IPS-18a (cell line): ENCODE results near the gene TRIM17.

Source experiments
- H3K27ac ChIP-seq: one replicate; pipeline ENCODE4 v1.5.1; 2013; ENCODE audit warnings: low read length
- H3K27me3 ChIP-seq: one replicate; pipeline ENCODE4 v1.6.1; 2013; ENCODE audit warnings: mild to moderate bottlenecking, low read length; ENCODE audit not compliant: control insufficient read depth, insufficient read depth
- H3K36me3 ChIP-seq: one replicate; pipeline ENCODE4 v1.6.1; 2013; ENCODE audit warnings: low read depth, low read length; ENCODE audit not compliant: control insufficient read depth
- H3K4me1 ChIP-seq: one replicate; pipeline ENCODE4 v1.6.1; 2013; ENCODE audit warnings: low read depth, low read length; ENCODE audit not compliant: control insufficient read depth
- H3K4me3 ChIP-seq: one replicate; pipeline ENCODE4 v1.5.1; 2013; ENCODE audit warnings: low read length
- H3K9ac ChIP-seq: one replicate; pipeline ENCODE4 v1.6.1; 2013; ENCODE audit warnings: mild to moderate bottlenecking, low read length, moderate library complexity
- H3K9me3 ChIP-seq: one replicate; pipeline ENCODE4 v1.6.1; 2013; ENCODE audit warnings: low read depth, low read length; ENCODE audit not compliant: control insufficient read depth

The TRIM17 gene

GRCh38 chr1:228405200-228405978, 11.3 kb downstream of the TRIM17 start:
- Histone ChIP-seq H3K4me1 (peaks cover 14% of the 10 kb centered on the region), H3K27ac (no peak overlapping the region), H3K4me3 (peak overlapping the region; percentile 81), H3K9me3 (no peaks in the 10 kb centered on the region), H3K27me3 (no peaks in the 10 kb centered on the region), H3K36me3 (peaks cover 8% of the 10 kb centered on the region), H3K9ac (peak overlapping the region; percentile 70)

GRCh38 chr1:228404107-228404720, 12.4 kb downstream of the TRIM17 start:
- Histone ChIP-seq H3K4me3 (peak overlapping the region; percentile 81), H3K36me3 (peaks cover 15% of the 10 kb centered on the region), H3K4me1 (peaks cover 14% of the 10 kb centered on the region)

GRCh38 chr1:228403231-228403631, 13.4 kb downstream of the TRIM17 start:
- no peaks in the 10 kb centered on the region for H3K27me3 ChIP-seq
- H3K9me3 ChIP-seq, result no peaks in the 10 kb centered on the region
- no peak overlapping the region for H3K27ac ChIP-seq
- H3K9ac ChIP-seq, result no peak overlapping the region
- no peak overlapping the region for H3K4me3 ChIP-seq
- peaks cover 14% of the 10 kb centered on the region for H3K4me1 ChIP-seq
- H3K36me3 ChIP-seq, result peaks cover 16% of the 10 kb centered on the region

More at GRCh38 chr1:228404107-228404720, 12.4 kb downstream of the TRIM17 start:
- Histone ChIP-seq H3K9me3 (no peaks in the 10 kb centered on the region), H3K27me3 (no peaks in the 10 kb centered on the region), H3K27ac (no peak overlapping the region), H3K9ac (no peak overlapping the region)

DNA sequence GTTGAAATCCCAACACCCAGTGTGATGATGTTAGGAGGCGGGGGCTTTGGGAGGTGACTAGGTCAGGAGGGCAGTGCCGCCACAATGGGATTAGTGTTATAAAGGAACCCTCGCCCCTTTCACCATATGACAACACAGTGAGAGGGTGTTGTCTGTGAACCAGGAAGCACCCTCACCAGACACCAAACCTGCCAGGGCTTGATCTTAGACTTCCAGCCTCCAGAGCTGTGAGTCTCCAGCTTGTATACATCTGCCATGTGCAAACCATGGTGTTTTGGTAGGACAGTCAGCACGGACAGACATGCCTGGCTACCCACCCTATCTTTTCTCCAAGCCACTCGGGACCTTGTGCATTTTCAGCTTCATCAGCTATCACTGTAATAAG, 14.0 kb downstream of the TRIM17 start:
- no peaks in the 10 kb centered on the region for H3K9me3 ChIP-seq
- no peak overlapping the region for H3K9ac ChIP-seq
- H3K27ac ChIP-seq, result no peak overlapping the region
- H3K36me3 ChIP-seq, result peaks cover 22% of the 10 kb centered on the region
- no peak overlapping the region for H3K4me3 ChIP-seq
- no peaks in the 10 kb centered on the region for H3K27me3 ChIP-seq
- H3K4me1 ChIP-seq, result peaks cover 12% of the 10 kb centered on the region

DNA sequence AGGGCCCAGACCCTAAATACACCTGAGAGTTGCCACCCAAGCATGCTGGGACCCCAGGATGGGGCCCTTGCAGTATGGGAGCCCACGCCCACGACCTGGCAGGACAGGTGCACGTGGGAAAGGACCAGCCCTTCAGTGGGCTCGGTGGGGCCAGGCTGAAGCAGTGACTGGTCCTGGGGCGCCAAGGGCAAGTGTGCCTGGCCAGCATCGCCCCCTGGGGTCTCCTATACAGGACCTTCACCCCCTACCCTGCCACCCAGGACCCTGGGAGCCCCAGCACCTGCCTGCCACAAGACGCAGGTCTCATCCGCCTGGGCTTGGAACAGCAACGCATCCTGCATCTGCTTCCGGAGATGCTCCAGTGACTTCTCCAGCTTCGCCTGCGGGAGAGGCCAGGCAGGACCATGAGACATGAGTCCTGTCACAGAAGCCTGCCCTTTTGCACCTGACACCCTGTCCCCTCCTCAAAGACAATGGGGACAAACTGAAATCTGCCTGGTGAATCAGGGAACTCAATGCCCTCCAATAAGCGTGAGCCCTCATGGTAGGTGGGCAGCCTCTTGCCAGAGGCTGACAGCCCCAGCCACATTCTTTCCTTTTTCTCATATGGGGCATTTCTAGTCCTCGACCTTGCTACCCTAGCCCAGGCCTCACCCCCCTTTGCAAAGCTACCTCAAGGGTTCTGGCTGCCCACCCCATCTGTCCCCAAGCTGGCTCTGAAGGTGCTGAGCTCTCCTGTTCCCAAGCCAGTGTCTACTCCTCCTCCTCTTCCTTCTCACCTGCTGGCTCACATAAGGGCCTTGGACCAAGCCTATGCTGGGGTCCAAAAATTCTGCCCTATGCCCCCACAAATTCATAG, 14.7 kb downstream of the TRIM17 start:
- Histone ChIP-seq H3K4me1 (peaks cover 9% of the 10 kb centered on the region), H3K27me3 (no peaks in the 10 kb centered on the region), H3K36me3 (peaks cover 28% of the 10 kb centered on the region), H3K4me3 (no peak overlapping the region), H3K27ac (no peak overlapping the region), H3K9ac (no peak overlapping the region), H3K9me3 (no peaks in the 10 kb centered on the region)

DNA sequence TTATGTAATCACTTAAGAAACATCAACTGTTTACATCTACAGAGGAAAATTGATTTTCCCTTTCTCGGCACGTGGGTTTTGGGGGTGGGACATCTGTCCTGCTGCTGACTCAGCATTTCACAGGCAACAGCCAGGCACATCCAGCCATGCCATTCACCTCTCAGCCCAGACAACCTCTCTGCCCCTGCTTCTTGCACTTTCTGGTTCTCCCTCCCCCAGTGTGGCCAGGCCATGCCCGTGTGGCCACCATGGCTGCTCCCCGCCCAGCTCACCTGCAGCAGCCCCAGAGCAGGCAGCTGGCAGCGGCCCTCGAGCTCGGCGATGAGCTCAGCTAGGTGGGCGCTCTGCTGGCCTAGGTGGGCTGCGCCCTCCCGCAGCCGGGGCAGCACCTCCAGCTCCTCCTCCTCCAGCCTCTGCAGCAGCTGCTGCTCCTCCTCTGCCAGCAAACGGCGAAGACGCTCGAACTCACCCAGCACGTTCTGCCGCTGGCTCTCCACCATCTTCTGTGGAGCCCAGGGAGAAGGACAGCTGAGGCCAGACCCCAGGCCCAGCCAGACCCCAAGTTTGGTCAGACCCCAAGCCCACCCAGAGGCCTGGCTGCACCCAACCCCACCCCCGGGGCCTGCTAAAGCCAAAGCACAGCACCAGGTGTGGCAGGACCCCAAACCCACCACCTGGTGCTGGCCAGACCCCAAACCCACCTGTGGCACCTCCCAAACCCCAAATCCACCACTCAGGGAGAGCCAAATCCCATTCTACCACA, 15.8 kb downstream of the TRIM17 start:
- peaks cover 9% of the 10 kb centered on the region for H3K4me1 ChIP-seq
- H3K27ac ChIP-seq, result no peak overlapping the region
- no peaks in the 10 kb centered on the region for H3K9me3 ChIP-seq
- H3K9ac ChIP-seq, result no peak overlapping the region
- H3K36me3 ChIP-seq, result peaks cover 39% of the 10 kb centered on the region
- H3K27me3 ChIP-seq, result no peaks in the 10 kb centered on the region
- H3K4me3 ChIP-seq, result no peak overlapping the region

DNA sequence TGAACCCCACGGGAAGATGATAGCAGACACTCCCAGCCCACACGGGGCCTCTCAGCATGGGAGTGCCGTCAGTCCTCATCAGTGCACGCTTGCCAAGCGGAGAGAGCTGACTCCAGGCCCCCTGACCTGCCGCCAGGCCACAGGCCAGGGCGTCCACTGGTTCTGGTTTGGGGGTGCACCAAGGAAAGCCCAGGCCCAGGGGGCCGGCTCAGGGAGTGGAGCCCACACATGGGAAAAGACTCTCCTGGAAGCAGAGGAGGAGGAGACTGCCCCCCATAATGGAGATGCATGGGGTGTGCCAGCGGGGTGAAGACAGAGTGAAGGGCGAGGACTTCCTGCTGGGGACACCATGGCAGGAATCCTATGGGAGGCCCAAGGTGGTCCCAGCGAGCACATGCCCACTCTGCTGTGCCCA, 16.4 kb downstream of the TRIM17 start:
- H3K9ac ChIP-seq, result no peak overlapping the region
- H3K27me3 ChIP-seq, result no peaks in the 10 kb centered on the region
- H3K27ac ChIP-seq, result no peak overlapping the region
- no peak overlapping the region for H3K4me3 ChIP-seq
- no peaks in the 10 kb centered on the region for H3K9me3 ChIP-seq
- H3K36me3 ChIP-seq, result peaks cover 46% of the 10 kb centered on the region
- peaks cover 4% of the 10 kb centered on the region for H3K4me1 ChIP-seq

- Histone ChIP-seq H3K9me3 (no peaks in the 10 kb centered on the region), H3K27me3 (no peaks in the 10 kb centered on the region), H3K4me1 (no peaks in the 10 kb centered on the region), H3K36me3 (peaks cover 48% of the 10 kb centered on the region), H3K4me3 (no peak overlapping the region), H3K9ac (no peak overlapping the region), H3K27ac (no peak overlapping the region)
These were observed 17.0 kb downstream of the TRIM17 start for GRCh38 chr1:228399531-228400236.

DNA sequence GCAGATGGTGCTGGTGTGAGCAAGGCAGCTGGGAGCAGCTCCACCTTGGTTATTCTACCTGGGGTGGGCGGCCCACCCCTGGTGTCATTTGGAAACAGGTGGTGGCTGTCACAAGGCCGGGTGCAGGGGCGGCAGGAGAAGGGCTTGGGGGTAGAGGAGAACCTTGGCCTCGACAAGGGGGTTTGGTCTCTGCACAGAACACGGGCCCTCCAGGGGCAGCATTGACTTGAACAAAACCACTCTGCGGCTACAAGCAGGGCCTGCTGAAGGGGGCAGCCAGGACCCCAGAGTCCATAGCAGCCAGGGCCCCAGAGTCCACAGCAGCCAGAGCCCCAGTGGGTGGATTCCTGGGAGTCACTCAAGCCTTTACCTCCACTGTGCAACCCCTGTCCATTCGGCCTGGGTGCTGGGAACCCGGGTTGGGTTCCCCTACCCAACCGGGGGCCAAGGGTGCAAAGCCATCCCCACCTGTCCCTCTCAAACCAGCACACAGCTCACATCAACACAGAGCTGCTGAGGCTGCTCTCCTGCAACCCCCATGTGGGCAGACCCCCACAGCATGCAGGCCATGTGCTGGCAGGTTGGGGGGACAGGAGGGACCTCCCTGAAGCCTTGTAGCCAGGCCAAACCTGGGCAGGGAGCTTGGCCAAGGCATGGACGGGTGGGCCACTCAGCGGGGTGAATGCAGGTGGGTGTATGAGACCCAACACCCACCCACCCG, 17.8 kb downstream of the TRIM17 start:
- H3K9ac ChIP-seq, result no peak overlapping the region
- no peaks in the 10 kb centered on the region for H3K27me3 ChIP-seq
- H3K4me3 ChIP-seq, result no peak overlapping the region
- H3K36me3 ChIP-seq, result peaks cover 48% of the 10 kb centered on the region
- H3K27ac ChIP-seq, result no peak overlapping the region
- no peaks in the 10 kb centered on the region for H3K4me1 ChIP-seq
- H3K9me3 ChIP-seq, result no peaks in the 10 kb centered on the region

GRCh38 chr1:228397966-228398365, 18.7 kb downstream of the TRIM17 start:
- Histone ChIP-seq H3K36me3 (peaks cover 48% of the 10 kb centered on the region), H3K9ac (no peak overlapping the region), H3K27me3 (no peaks in the 10 kb centered on the region), H3K27ac (no peak overlapping the region), H3K4me3 (no peak overlapping the region), H3K4me1 (no peaks in the 10 kb centered on the region), H3K9me3 (no peaks in the 10 kb centered on the region)
